GM21737 (cell line): Measurements from ENCODE around the gene CHST11.

Experiments used
- ATAC-seq: cut with Tn5 transposase; IDR thresholded peaks from one replicate; pipeline ENCODE4 v1.9.1; 2021; ENCODE audit warnings: mild to moderate bottlenecking, moderate library complexity; ENCODE audit not compliant: unreplicated experiment

The CHST11 gene

DNA sequence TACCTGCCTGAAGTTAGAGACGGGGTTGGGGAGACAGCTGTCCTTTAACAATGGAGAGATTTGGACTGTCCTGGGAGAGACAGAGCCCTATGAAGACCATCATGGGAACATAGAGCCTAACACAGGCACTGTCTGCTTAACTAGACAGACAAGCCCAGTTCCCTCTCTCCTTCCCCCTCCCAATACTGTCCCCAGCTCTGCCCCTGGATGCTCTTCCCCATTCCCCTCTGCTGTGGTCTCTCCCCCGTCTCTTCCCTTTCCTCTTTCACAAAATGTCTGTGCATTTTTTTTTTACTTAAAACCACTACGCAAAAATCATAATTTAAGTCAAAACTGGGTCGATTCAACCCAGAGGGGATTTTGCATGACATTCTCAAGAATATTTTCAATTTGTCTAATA lies 232.9 kb downstream of the CHST11 start:
- no peak for ATAC-seq

DNA sequence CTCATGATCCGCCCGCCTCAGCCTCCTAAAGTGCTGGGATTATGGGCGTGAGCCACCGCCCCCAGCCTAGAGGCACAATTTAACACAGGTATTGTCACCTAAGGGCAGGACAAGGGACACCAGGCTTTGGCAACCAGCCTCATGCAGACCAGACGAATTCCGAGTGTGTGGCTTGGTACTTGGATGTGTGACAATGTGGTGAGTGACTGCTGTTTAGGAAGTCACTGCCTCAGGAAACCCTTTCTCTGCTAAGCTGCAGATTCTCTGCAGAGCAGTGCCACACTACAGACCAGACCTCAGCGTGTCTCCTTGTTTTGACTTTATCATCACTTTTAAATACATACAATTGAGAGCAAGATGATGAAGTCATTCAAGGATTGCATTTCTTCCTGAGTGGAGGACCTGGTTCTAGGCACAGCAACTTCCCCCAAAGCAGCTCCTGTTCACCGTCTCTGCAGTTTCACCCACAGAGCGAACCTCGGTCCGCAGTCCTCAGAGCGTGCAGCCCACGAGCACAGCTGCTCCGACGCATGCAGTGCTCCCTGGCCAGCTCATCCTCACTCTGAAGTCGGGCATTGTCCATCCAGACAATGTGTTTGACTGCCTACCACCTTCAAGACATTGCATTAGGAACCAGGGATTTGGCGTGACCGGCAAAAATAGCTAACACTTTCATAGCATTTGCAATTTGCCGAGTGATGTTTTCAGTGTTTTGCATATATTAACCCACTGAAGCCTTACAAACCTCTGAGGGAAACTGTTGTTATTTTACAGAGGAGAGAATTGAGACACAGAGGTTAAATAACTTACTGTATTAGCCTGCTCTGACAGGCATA lies 235.2 kb downstream of the CHST11 start:
- peak; percentile 42 for ATAC-seq

DNA sequence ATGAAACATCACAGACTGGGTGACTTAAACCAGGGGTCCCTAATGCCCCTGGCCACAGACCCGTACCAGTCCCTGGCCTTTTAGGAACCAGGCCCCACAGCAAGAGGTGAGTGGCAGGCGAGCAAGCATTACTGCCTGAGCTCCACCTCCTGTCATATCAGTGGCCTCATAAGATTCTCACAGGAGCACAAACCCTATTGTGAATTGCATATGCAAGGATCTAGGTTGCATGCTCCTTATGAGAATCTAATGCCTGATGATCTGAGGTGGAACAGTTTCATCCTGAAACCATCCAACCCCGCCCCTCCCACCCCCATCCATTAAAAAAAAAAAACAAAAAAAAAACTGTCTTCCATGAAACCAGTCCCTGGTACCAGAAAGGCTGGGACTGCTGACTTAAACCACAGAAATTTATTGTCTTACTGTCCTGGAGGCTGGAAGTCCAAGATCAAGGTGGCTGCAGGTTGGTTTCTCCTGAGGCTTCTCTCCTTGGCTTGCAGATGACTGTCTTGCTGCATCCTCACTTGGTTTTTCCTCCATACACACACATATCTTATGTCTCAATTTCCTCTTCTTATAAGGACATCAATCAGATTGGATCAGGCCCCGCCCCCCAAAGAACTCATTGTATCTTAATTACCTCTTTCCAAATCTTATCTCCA lies 235.9 kb downstream of the CHST11 start:
- ATAC-seq = no peak

DNA sequence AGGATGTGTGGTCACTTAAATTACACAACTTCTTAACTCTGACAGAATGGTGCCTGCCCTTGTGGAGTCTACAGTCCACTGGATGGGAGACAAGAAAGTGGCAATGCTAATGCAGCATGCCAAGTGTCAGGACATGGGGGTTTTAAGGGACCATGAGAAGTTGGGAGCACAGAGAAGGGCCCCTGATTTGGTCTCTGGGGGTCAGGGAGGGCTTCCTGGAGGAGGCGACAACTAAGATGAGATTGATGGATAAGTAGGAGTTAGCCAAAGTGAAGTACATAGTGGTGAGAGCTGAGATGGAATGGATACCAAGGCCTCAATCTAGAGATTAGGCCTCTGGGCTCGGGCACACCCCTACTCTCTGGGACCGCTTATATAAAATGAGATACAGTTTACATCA lies 236.7 kb downstream of the CHST11 start:
- ATAC-seq = no peak

DNA sequence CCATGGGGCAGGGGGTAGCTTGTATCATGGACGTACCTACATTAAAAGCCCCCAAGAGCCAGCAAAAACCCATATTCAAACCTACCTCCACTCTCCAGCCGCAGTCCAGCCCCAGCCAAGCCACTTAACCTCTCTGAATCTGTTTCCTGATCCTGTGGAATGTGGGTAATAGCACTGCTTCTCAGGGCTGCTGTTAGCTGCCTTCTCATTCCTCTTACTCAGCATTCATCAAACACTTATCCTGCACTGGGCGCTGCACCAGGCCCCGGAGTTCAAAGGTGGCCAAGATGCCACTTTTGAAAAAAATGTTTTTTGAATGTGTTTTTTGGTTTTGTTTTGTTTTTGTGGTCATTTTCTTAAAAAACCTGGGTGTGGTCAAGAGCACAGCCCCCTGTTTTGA lies 237.4 kb downstream of the CHST11 start:
- no peak for ATAC-seq

DNA sequence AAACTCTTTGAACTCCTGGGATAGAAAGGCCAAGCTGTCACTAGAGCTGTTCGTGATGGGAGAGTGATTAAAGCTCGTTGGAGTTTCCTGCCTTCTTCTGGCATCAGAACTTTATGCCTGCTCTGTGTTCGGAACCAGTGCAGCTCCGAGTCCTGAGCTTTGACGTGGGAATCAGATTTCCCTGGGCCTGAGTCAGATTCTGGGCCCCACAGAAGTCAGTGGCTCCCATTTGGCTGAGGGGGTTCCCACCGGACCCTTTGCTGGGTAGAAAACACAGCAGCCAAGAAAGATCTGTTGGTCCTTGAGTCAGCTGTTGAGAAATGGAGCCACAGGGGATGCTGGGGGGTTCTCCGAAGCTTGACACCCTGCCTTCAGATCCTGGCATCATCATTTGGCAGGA lies 238.0 kb downstream of the CHST11 start:
- ATAC-seq = no peak

DNA sequence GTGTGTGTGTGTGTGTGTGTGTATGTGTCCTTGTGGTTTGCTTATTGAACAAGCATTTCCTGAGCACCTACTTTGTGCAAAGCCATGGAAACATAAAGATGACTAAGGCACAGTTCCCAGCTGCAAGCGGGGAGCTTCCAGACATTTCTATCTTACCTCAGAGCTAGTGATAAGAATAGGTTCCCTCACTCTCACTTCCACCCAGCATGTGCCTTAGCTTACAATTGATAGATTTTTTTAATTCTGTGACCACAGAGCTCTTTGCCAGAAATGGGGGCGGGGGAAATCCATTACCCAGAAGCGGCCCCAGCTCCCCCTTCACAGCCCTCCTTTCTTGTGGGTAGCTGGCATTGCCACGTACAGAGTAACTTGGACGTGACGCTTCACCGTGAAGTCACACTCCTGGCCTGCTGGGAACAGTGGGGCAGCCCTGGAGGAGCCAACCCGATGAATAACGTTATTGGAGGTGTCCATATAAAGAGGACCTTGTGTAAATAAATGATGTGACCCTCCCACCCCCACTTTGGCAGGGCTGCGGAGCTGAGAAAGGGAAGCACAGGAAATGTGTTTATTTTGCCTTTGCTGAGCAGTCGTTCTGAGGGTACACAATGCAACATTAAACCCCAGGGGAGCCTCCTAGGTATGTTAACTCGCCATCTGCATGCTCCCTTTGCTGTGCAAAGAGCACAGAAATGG lies 238.9 kb downstream of the CHST11 start:
- peak; percentile 38 for ATAC-seq

DNA sequence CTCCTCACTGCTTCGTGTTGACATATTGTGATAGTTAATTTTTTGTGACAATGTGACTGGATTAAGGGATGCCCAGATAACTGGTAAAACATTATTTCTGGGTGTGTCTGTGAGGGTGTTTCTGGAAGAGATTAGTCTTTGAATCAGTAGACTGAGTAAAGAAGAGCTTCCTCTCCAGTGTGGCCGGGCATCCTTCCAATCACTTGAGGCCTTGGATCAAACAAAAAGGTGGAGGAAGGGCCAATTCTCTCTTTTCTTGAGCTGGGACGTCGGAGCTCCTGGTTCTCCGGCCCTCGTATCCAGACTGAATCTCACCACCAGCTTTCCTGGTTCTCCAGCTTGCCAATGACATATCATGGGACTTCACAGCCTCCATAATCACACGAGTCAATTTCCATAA lies 240.4 kb downstream of the CHST11 start:
- ATAC-seq = no peak

DNA sequence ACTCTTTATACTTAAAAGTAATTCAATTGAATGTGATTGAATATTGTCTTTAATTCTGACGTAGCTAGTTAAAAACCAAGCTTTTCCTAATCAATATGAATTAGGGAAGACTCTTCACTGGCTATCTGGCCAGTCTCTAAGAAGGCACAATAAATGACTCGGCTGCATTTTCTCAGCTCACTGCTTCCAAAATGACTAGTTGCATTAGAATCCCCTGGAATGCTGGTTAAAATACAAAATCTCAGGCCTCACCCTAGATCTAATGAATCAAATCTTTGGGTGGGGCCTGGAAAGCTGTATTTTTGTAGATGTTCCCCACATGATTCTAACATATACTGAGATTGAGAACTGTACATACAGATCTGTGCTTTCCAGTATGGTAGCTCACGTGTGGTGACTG lies 242.1 kb downstream of the CHST11 start:
- ATAC-seq = no peak

DNA sequence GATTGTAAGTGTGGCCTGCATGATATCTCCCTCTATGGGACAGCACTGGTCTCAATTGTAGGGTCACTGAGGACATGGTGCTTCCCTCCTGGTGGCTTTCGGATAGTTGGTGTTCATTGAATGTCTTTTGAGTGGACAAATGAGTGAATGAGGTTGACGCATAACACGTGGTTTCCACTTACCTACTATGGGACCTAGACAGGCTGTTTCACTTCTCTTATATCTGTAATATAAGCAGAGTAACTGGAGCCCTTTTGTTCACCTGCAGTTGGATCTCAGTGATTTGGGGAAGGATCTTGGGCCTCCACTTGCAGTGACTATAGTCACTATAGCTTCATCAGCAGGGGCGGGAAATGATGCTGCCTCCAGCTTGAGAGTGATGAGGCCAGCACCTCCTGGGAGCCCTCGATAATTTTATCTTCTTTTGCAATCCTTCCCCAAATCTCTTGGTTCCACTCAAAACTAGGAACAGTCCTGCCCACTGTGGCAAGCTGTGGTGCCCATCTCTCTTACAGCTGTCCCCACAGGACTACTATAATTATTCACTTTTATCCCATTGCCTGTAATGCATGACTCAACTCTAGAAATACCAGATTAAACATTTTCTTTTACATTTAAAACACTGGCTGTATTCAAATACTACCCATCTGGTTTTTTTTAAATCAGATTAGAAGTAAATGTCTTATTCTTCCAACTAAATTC lies 242.9 kb downstream of the CHST11 start:
- peak; percentile 38 for ATAC-seq

DNA sequence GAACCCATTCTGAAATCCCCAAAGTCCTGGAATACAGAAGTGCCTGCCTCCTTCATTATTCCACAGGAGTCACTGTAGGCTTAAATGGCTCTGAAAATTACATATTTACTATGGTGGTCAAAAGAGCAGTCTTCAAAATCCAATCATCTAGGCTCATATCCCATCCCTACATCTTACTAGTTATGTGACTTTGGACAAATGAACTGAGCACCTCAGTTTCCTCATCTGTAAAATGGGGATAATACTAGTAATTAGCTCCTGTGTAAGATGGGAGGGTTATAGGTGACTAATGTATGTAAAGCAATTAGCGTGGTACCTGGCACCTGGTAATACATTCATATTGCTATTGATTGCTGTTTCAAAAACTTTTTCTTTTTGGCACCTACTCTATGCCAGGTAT lies 243.6 kb downstream of the CHST11 start:
- ATAC-seq = no peak

DNA sequence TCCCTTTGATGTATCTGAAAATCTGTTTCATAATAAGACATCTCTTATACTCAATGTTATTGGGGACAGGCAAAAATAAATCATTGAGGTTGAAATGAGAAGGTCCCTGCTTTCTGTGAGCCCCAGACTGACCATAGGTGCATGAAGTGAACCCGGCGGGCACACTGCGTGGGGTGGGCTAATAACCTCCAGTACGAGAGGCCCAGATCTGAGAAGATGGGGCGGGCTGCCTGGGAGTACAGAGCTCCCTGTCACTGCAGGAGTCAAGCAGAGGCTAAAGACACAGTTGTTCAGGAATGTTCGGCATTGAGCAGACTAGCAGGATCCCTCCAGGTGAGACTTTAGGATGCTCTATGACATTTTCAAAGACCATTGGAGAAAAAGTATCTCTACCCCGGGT lies 244.6 kb downstream of the CHST11 start:
- ATAC-seq = no peak

DNA sequence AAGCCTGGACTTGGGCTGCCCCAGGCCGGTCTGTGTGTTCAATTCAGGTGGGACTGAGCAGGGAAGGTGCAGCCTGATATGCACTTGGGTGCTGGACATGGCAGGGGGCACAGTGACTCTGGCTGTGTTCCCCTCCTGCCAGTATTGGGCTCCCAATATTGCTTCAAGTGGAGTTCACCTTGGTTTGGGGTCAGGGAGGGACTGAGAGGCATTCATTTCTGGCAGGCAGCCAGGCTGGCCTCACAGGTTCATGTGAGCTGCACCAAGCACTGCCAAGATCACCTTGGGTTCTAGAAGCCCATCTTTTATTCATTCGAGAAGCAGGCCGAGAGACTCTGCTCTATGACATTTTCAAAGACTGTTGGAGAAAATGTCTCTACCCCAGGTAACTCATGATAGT lies 245.0 kb downstream of the CHST11 start:
- no peak for ATAC-seq

DNA sequence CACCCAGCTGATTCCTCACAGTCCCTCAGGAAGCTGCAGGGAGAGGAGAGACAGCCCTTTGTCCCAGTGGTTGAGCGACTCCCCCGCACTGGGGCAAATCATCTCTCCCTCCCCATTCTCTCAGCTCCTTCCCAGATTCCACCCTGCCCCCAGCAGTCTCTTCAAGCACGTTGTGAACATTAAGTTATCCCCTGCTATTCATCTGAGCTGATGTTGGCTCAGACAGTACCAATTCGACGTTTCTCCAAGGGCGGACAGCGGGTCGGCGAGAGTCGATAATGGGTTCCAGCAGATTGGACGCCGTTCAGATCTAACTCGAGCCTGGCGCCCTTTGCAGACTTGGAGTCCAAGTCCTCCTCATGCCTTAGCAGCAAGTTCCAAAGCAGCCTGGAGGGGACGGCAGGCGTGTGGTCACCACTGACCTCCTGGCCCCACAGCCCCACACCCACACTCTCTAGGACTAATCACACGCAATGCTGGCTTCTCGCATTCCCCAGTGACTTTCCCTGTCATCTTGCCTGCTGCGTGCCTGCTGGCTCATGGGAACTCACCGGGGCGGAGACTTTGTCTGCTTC lies 245.9 kb downstream of the CHST11 start:
- no peak for ATAC-seq

DNA sequence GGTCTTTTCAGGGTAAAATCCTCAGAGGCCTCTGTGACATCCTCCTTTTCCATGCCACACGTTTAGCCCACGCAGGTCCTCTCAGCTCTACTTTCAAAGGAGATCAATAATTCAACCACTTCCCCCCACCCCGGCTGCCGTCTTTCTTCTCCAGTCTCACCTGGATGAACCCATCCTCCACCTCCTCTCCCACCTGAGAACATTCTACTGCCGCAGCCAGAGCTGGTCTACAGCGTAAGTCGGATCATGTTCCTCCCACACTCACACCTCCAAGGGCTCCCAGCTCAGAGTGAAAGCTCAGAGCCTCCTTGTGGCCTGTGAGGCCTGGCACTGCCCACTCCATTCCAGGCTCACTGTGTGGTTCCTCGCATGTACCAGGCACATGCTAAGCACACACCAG lies 246.6 kb downstream of the CHST11 start:
- ATAC-seq = no peak

DNA sequence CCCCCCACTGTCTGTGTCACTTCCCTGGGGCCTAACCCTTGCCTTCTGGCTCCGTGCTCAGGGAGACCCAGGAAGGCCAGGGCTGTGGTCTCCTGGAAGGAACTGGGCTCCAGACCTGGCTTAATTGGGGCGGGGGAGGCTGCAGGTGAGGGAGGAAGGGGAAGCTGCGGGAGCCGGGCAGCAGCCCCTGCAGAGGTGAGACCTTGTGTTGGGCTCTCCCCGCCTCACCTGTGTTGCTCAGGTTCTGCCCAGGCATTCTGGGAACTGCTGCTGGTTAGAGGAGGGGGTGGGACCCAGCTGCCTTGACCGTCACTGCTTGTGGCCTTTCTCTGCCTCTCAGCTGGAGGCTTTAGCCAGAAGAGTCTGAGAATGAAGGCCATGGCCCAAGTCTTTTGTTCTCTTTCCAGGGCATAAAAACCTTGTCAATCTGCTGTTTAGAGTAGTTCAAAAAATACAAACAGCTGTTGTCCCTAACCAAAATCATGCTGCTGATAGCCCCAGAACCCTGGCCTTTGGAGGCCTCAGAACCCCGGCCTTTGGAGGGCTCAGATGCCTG lies 247.6 kb downstream of the CHST11 start:
- no peak for ATAC-seq

DNA sequence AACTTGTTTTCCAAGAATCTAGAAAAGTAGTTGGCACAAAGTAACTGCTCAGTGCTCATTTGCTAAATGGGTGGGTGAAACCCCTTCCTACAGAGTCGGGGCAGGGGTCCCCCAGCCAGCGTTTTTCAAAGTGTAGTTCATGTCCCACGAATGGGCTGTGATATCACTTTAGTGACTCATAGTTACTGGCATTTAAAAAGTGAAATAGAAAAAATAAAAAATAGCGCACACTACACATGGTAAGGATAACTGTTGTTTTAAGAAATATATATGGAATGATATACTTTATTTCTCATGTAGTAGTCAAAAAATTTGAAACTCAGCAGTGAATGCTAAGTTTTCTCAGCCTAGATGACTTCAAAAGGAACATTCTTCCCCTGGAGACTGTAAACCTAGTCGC lies 250.4 kb downstream of the CHST11 start:
- no peak for ATAC-seq

DNA sequence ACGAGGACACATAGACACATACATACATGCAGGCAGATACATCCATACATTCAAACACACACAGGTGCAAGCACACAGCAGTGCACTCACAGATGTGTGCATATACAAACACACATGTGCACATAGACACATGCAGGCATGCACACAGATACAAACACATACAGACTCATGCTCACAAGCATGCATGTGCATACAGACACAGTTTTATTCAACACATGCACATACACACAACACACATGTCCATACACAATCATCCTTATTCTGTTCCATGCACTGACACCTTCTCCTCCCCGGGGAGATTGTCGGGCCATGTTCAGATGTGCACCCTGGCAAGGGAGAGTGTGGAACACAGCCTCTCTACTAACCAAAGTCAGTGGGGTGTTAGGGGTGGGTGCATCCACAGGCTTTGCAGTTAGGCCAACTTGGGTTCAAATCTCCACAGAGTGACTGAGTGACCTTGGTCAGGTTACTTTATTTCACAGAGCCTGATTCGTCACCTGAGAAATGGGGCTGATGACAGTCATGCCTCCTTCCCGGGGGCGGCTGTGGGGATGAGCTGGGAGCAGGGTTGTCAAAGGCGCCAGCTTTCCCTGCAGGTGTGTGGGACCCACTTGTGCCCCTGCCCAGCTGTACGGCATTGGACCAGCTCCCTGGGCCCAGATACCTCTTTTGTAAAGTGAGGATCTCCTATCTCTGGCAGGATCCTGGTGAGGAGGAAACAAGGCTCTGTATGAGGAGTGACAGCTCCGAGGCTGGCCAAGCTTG lies 251.2 kb downstream of the CHST11 start:
- no peak for ATAC-seq

DNA sequence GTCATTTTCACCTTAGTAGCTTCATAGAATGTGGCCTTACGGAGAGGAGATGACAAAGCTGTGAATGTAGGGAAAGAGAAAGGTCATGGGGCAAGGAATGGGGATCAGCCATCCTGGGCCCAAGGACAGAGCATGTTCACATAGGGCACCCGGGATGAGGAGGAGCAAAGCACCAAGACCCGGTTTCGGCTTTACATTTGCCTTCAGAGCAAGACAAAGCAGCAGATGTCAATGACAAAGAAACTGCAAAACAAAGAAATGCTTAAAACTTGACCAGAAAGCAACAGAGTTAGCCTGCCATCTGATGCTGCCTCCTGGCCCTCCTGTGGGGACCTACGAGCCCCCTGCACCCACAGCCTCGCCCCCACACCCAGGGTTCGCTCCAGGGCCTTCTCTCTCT lies 252.1 kb downstream of the CHST11 start:
- ATAC-seq = no peak
